Activated CD8-positive, alpha-beta T cell treated with anti-CD3 and anti-CD28 coated beads for 36 hours (primary cell): ENCODE results near the gene OTULINL. TPM values are rescaled to one million over a fixed set of nuclear protein-coding genes. Genes with fewer than 3 reads are reported as not detected.
A peak's percentile ranks its signal among the peaks of the same experiment; 100 is the strongest.

Experiments
- ATAC-seq: fragments of 200-7000 bp; cut with Tn5 transposase; one replicate; pipeline ENCODE4 v1.10.0; 2021; ENCODE audit warnings: mild to moderate bottlenecking, moderate library complexity
- CTCF ChIA-PET: fragments of 350-600 bp; sonication (Branson Sonifier 250); formaldehyde crosslinking; loops from one replicate; lab custom pipeline; 2021; ENCODE audit warnings: antibody characterized with exemption; lab: Charles Lee
- POLR2A ChIA-PET: fragments of 350-600 bp; sonication (Branson Sonifier 250); formaldehyde crosslinking; loops from one replicate; lab custom pipeline; 2021; ENCODE audit warnings: antibody characterized with exemption; lab: Charles Lee
- DNase-seq: peaks from one replicate; pipeline ENCODE4 v3.0.0-alpha.2; 2020
- H3K27ac Mint-ChIP-seq: one replicate; pipeline ENCODE4 v1.8.0; 2021; ENCODE audit warnings: mild to moderate bottlenecking, mixed read lengths
- H3K27me3 Mint-ChIP-seq: one replicate; pipeline ENCODE4 v1.8.0; 2021; ENCODE audit warnings: mixed read lengths
- H3K36me3 Mint-ChIP-seq: one replicate; pipeline ENCODE4 v1.8.0; 2021; ENCODE audit warnings: low read depth, mixed read lengths
- H3K4me1 Mint-ChIP-seq: one replicate; pipeline ENCODE4 v1.8.0; 2021; ENCODE audit warnings: low read depth, mixed read lengths
- H3K4me3 Mint-ChIP-seq: one replicate; pipeline ENCODE4 v1.8.0; 2021; ENCODE audit warnings: mild to moderate bottlenecking, moderate library complexity, mixed read lengths
- H3K9me3 Mint-ChIP-seq: one replicate; pipeline ENCODE4 v1.8.0; 2021; ENCODE audit warnings: mixed read lengths
- CTCF ChIP-seq: fragments of 200-600 bp; IDR thresholded peaks from one replicate; pipeline ENCODE4 v1.8.0; 2022; ENCODE audit warnings: antibody characterized with exemption, mild to moderate bottlenecking
- intact Hi-C: fragments of 100-400 bp; cut with micrococcal nuclease; formaldehyde crosslinking; loops from one replicate; pipeline ENCODE4 v1.10.0; 2022
- total RNA-seq, 2 experiments: library from RNA; stranded (reverse); gene quantifications; one replicate each; pipeline ENCODE4 v1.2.3, GENCODE V29; 2021

OTULINL gene
- total RNA-seq, 2 experiments from 2014 or later = 19.7 to 21.1 TPM

GRCh38 chr5:14584848-14585247, 3.3 kb downstream of the OTULINL start:
- no peak for ATAC-seq
- ChIA-PET POLR2A (interaction anchor here (0.9 to 4.2 kb wide), 2 partner anchors 9 to 13 kb away, joined by 3 to 48 read pairs; no protein-coding TSS in a partner anchor), CTCF (interaction anchor here (1.0 to 5.2 kb wide), 2 partner anchors 8 to 64 kb away, joined by 5 to 32 read pairs; no protein-coding TSS in a partner anchor)

GRCh38 chr5:14587150-14587549, 5.6 kb downstream of the OTULINL start:
- ChIA-PET CTCF (interaction anchor here (1.2 to 1.9 kb wide), 3 partner anchors 11 to 235 kb away, joined by 3 to 6 read pairs (median 3); no protein-coding TSS in a partner anchor), POLR2A (interaction anchor here (0.7 to 1.1 kb wide), 2 partner anchors 16 to 70 kb away, joined by 3 read pairs; no protein-coding TSS in a partner anchor)
- no peak for TF ChIP-seq CTCF
- no peak overlapping the region for H3K27ac Mint-ChIP-seq
- no peaks in the 10 kb centered on the region for H3K9me3 Mint-ChIP-seq
- no peak for ATAC-seq
- H3K4me1 Mint-ChIP-seq = peaks cover 84% of the 10 kb centered on the region
- H3K27me3 Mint-ChIP-seq = no peaks in the 10 kb centered on the region
- intact Hi-C loops = loop anchor here (5.0 kb wide), 1 partner anchor 190 kb away; no protein-coding TSS in a partner anchor
- peaks cover 4% of the 10 kb centered on the region for H3K36me3 Mint-ChIP-seq
- DNase-seq = no peak
- no peak overlapping the region for H3K4me3 Mint-ChIP-seq

More at GRCh38 chr5:14584848-14585247, 3.3 kb downstream of the OTULINL start:
- Mint-ChIP-seq H3K4me1 (peaks cover 67% of the 10 kb centered on the region), H3K36me3 (peaks cover 4% of the 10 kb centered on the region), H3K4me3 (no peak overlapping the region), H3K27me3 (peaks cover 6% of the 10 kb centered on the region), H3K9me3 (no peaks in the 10 kb centered on the region), H3K27ac (no peak overlapping the region)
- no peak for TF ChIP-seq CTCF
- intact Hi-C loops = loop anchor here (5.0 kb wide), 2 partner anchors 173 to 188 kb away; no protein-coding TSS in a partner anchor
- no peak for DNase-seq

- DNase-seq (no peak), ATAC-seq (no peak)
- POLR2A ChIA-PET = interaction anchor here (0.6 kb wide), 2 partner anchors 13 to 283 kb away, joined by 3 to 4 read pairs; partner anchors contain the start of gene ANKH
- peak overlapping the region; percentile 8 for H3K27ac Mint-ChIP-seq
- H3K36me3 Mint-ChIP-seq = peaks cover 4% of the 10 kb centered on the region
- H3K4me1 Mint-ChIP-seq = peaks cover 90% of the 10 kb centered on the region
- H3K4me3 Mint-ChIP-seq = no peak overlapping the region
- H3K27me3 Mint-ChIP-seq = no peaks in the 10 kb centered on the region
- CTCF ChIA-PET = interaction anchor here (1.4 to 1.9 kb wide), 2 partner anchors 10 to 60 kb away, joined by 3 to 6 read pairs; no protein-coding TSS in a partner anchor
- TF ChIP-seq CTCF = no peak
- H3K9me3 Mint-ChIP-seq = no peaks in the 10 kb centered on the region
- intact Hi-C loops = loop anchor here (5.0 kb wide), 1 partner anchor 191 kb away; no protein-coding TSS in a partner anchor
Measured at GRCh38 chr5:14588145-14588544, 6.6 kb downstream of the OTULINL start.

- CTCF ChIA-PET = interaction anchor here (1.3 to 1.9 kb wide), 2 partner anchors 60 to 189 kb away, joined by 4 to 6 read pairs; no protein-coding TSS in a partner anchor
- H3K9me3 Mint-ChIP-seq = no peaks in the 10 kb centered on the region
- POLR2A ChIA-PET = interaction anchor here (0.6 to 0.9 kb wide), 2 partner anchors 15 to 282 kb away, joined by 3 to 4 read pairs; partner anchors contain the start of gene ANKH
- intact Hi-C loops = loop anchor here (5.0 kb wide), 1 partner anchor 192 kb away; no protein-coding TSS in a partner anchor
- DNase-seq (no peak), ATAC-seq (no peak)
- no peak for TF ChIP-seq CTCF
- peaks cover 4% of the 10 kb centered on the region for H3K36me3 Mint-ChIP-seq
- peaks cover 91% of the 10 kb centered on the region for H3K4me1 Mint-ChIP-seq
- H3K27me3 Mint-ChIP-seq = no peaks in the 10 kb centered on the region
- no peak overlapping the region for H3K4me3 Mint-ChIP-seq
- peak overlapping the region; percentile 4 for H3K27ac Mint-ChIP-seq
Measured at GRCh38 chr5:14588758-14589543, 7.4 kb downstream of the OTULINL start.
